Spleen (tissue), 11 donors: ENCODE results near the gene SLC16A2. TPM values are rescaled to one million over a fixed set of nuclear protein-coding genes. Genes with fewer than 3 reads are reported as not detected.

Experiments
- DNase-seq: peaks from one replicate; pipeline ENCODE4 v3.0.0-alpha.2; 2020
- H3K27ac ChIP-seq, 8 donors: fragments of 200-600 bp; sonication (generic) in 7 of 8; 1 replicate in 4 of 8; 2 replicates in 4 of 8; pipeline versions ENCODE4 v1.5.0 to v1.8.0; 2016 to 2021; ENCODE audit warnings: inconsistent platforms in 4 of 8, mild to moderate bottlenecking in 4 of 8, moderate library complexity in 1 of 8
- H3K27me3 ChIP-seq, 7 donors: fragments of 200-600 bp; sonication (generic) in 6 of 7; replicated peaks in 1 of 7; 1 replicate in 4 of 7; 2 replicates in 3 of 7; pipeline versions ENCODE4 v1.5.0 to v1.8.0; 2016 to 2021; ENCODE audit warnings: inconsistent platforms in 3 of 7, mild to moderate bottlenecking in 1 of 7
- H3K36me3 ChIP-seq, 6 donors: fragments of 200-600 bp; sonication (generic) in 5 of 6; 1 replicate in 4 of 6; 2 replicates in 2 of 6; pipeline versions ENCODE4 v1.5.0 to v1.8.0; 2016 to 2021; ENCODE audit warnings: inconsistent platforms in 2 of 6
- H3K4me1 ChIP-seq, 6 donors: fragments of 200-600 bp; sonication (generic) in 5 of 6; 1 replicate in 3 of 6; 2 replicates in 3 of 6; pipeline versions ENCODE4 v1.5.0 to v1.8.0; 2016 to 2021; ENCODE audit warnings: inconsistent platforms in 3 of 6
- H3K4me3 ChIP-seq, 8 donors: fragments of 200-600 bp; sonication (generic) in 7 of 8; 1 replicate in 4 of 8; 2 replicates in 4 of 8; pipeline versions ENCODE4 v1.5.0 to v1.8.0; 2016 to 2021; ENCODE audit warnings: inconsistent platforms in 4 of 8, mild to moderate bottlenecking in 4 of 8, moderate library complexity in 2 of 8
- H3K9me3 ChIP-seq, 8 donors: fragments of 200-600 bp; sonication (generic) in 7 of 8; 1 replicate in 4 of 8; 2 replicates in 4 of 8; pipeline versions ENCODE4 v1.5.0 to v1.8.0; 2016 to 2021; ENCODE audit warnings: inconsistent platforms in 4 of 8
- CTCF ChIP-seq, 11 experiments: fragments of 200-600 bp in 7 of 11; fragments of 450-650 bp in 4 of 11; sonication (generic) in 4 of 11; IDR thresholded peaks in 8 of 11; conservative IDR thresholded peaks in 3 of 11; 1 replicate in 7 of 11; 2 replicates in 4 of 11; pipeline versions ENCODE4 v1.4.0 to v1.8.0; 2016 to 2021; ENCODE audit warnings: antibody characterized with exemption in 11 of 11, inconsistent platforms in 4 of 11, mild to moderate bottlenecking in 1 of 11
- POLR2A ChIP-seq, 3 donors: fragments of 450-650 bp; IDR thresholded peaks; one replicate each; pipeline ENCODE4 v1.5.1; 2017; ENCODE audit warnings: antibody characterized with exemption in 3 of 3, mild to moderate bottlenecking in 1 of 3
- POLR2AphosphoS5 ChIP-seq, 3 donors: sonication (generic); formaldehyde crosslinking; IDR thresholded peaks; one replicate each; pipeline ENCODE4 v1.5.1; 2017; ENCODE audit warnings: antibody characterized with exemption in 3 of 3
- WGBS, 5 donors: extraction: QIAGEN DNeasy Blood & Tissue Kit in 3 of 5; methylation state at CpG; one replicate each; pipeline versions ENCODE4 v1.1.5 to v1.1.7; 2013 to 2018; 5-methylcytosine and 5-hydroxymethylcytosine counted together
- intact Hi-C: fragments of 100-400 bp; cut with DNase I; formaldehyde crosslinking; loops from one replicate; pipeline ENCODE4 v1.15.0; 2023; ENCODE audit warnings: low total_unique reads
- polyA plus RNA-seq, 3 donors: library from polyadenylated mRNA; stranded (reverse); fragments of 200-250 nt; gene quantifications; one replicate each; pipeline ENCODE4 v1.2.1, GENCODE V29; 2013
- total RNA-seq, 7 donors: library from RNA; depleted of rRNA in 3 of 7; stranded (reverse); fragments of >200 nt in 3 of 7; fragmentation: NEBNext Ultra II Directional in 4 of 7; extraction: Animal tissue kit (Norgen Biotek cat#: 25700) in 4 of 7; gene quantifications; one replicate each; pipeline versions ENCODE4 v1.1.0 to v1.2.1, GENCODE V29; 2016 to 2021
- donor health status: healthy with polysubstance abuse.
- donor health status: DM: no; HTN: no; CAD: no; lungs with moderate emphysema.
- donor health status: DM: no; HTN: no; CAD: no.
- donor health status: Bipolar disorder and iron deficiency.
- donor health status: healthy.
- donor health status: DM: no; HTN: no; CAD: no.
- donor health status: DM: yes; HTN: yes; CAD: no.

The SLC16A2 gene
- total and polyA plus RNA-seq, 10 donors: 0.41 to 4.4 (median 3.1) TPM

GRCh38 chrX:74383611-74384010, 37.7 kb upstream of the SLC16A2 start:
- Histone ChIP-seq H3K4me1 (no peaks in the 10 kb centered on the region), H3K36me3 (no peaks in the 10 kb centered on the region), H3K27ac (no peak overlapping the region), H3K27me3 (peaks cover 0 to 43% (median 0%) of the 10 kb centered on the region in 7 donors), H3K4me3 (no peak overlapping the region), H3K9me3 (no peaks in the 10 kb centered on the region)
- intact Hi-C loops: no loop called here
- WGBS, 5 donors: 28 to 54% (median 30%) methylated on average over 2 of the region's 2 CpGs
- TF ChIP-seq CTCF (IDR thresholded peaks at IDR 0.05 in 8 of 11, conservative IDR thresholded peaks at IDR 0.05 in 3 of 11): peak in 4 of 11 experiments; percentile 10 to 28 (median 16)
- no peak for TF ChIP-seq POLR2A (IDR thresholded peaks at IDR 0.05)
- no peak for DNase-seq

- intact Hi-C loops: no loop called here
- no peaks in the 10 kb centered on the region for H3K4me1 ChIP-seq
- no peak overlapping the region for H3K27ac ChIP-seq
- H3K9me3 ChIP-seq: no peaks in the 10 kb centered on the region
- no peak overlapping the region for H3K4me3 ChIP-seq
- TF ChIP-seq CTCF (IDR thresholded peaks at IDR 0.05 in 8 of 11, conservative IDR thresholded peaks at IDR 0.05 in 3 of 11) (no peak), POLR2AphosphoS5 (IDR thresholded peaks at IDR 0.05) (no peak), POLR2A (IDR thresholded peaks at IDR 0.05) (no peak)
- no peaks in the 10 kb centered on the region for H3K36me3 ChIP-seq
- DNase-seq: no peak
- peaks cover 0 to 31% (median 0%) of the 10 kb centered on the region in 7 donors for H3K27me3 ChIP-seq
- 61 to 92% (median 82%) methylated on average over 2 of the region's 2 CpGs for WGBS, 5 donors
Observed at GRCh38 chrX:74389016-74389722, 32.1 kb upstream of the SLC16A2 start.

GRCh38 chrX:74395556-74395955, 25.7 kb upstream of the SLC16A2 start:
- TF ChIP-seq POLR2A (IDR thresholded peaks at IDR 0.05) (no peak), CTCF (IDR thresholded peaks at IDR 0.05 in 8 of 11, conservative IDR thresholded peaks at IDR 0.05 in 3 of 11) (no peak), POLR2AphosphoS5 (IDR thresholded peaks at IDR 0.05) (no peak)
- intact Hi-C loops: no loop called here
- WGBS, 5 donors: 89 to 100% (median 95%) methylated on average over 1 of the region's 1 CpG

GRCh38 chrX:74405973-74406489, 15.3 kb upstream of the SLC16A2 start:
- no peak for DNase-seq
- no peaks in the 10 kb centered on the region for H3K27me3 ChIP-seq
- TF ChIP-seq CTCF (IDR thresholded peaks at IDR 0.05 in 8 of 11, conservative IDR thresholded peaks at IDR 0.05 in 3 of 11): no peak
- H3K27ac ChIP-seq: no peak overlapping the region
- H3K9me3 ChIP-seq: no peaks in the 10 kb centered on the region
- no peaks in the 10 kb centered on the region for H3K4me1 ChIP-seq
- intact Hi-C loops: no loop called here
- no peaks in the 10 kb centered on the region for H3K36me3 ChIP-seq
- 52 to 97% (median 78%) methylated on average over 2 of the region's 2 CpGs for WGBS, 5 donors
- no peak overlapping the region for H3K4me3 ChIP-seq

More at GRCh38 chrX:74395556-74395955, 25.7 kb upstream of the SLC16A2 start:
- Histone ChIP-seq H3K27ac (no peak overlapping the region), H3K9me3 (no peaks in the 10 kb centered on the region), H3K4me1 (no peaks in the 10 kb centered on the region), H3K27me3 (peaks cover 0 to 8% (median 0%) of the 10 kb centered on the region in 7 donors), H3K36me3 (no peaks in the 10 kb centered on the region), H3K4me3 (no peak overlapping the region)
- no peak for DNase-seq
